ENCODE data around the gene BCKDHA. TPM values are rescaled to one million over a fixed set of nuclear protein-coding genes. Genes with fewer than 3 reads are reported as not detected.

Gene BCKDHA
- 19.8 TPM for total RNA-seq
- polyA plus RNA-seq (ENCODE audit: insufficient read depth in 1 of 8, insufficient read length in 8 of 8, low replicate concordance in 1 of 8), result 10 to 100 TPM; 27.3 to 41.2 (median 33.6) TPM
- long read RNA-seq, donor 1, transcript BCKDHA-201 (9 exons, 2,103 nt), result major isoform, 9 of 9 reads
- long read RNA-seq, donor 1, partial matches to known transcripts, result 0 of 9 reads
- long read RNA-seq, donor 1, other reads (novel, unspliced or antisense), result 0 of 9 reads
- long read RNA-seq, donor 2, partial matches to known transcripts, result 0 of 2 reads
- long read RNA-seq, donor 2, other reads (novel, unspliced or antisense), result 0 of 2 reads
- long read RNA-seq, donor 3, transcript BCKDHA-201 (9 exons, 2,103 nt), result major isoform, 7 of 59 reads
- long read RNA-seq, donor 3, partial matches to known transcripts, result 51 of 59 reads
- long read RNA-seq, donor 3, other reads (novel, unspliced or antisense), result 0 of 59 reads
- long read RNA-seq, donor 4, transcript BCKDHA-201 (9 exons, 2,103 nt), result major isoform, 5 of 14 reads
- long read RNA-seq, donor 4, partial matches to known transcripts, result 9 of 14 reads
- long read RNA-seq, donor 4, other reads (novel, unspliced or antisense), result 0 of 14 reads
- long read RNA-seq, donor 5, transcript BCKDHA-201 (9 exons, 2,103 nt), result major isoform, 32 of 66 reads
- long read RNA-seq, donor 5, partial matches to known transcripts, result 11 of 66 reads
- long read RNA-seq, donor 5, other reads (novel, unspliced or antisense), result 23 of 66 reads
- long read RNA-seq, donor 6, transcript BCKDHA-201 (9 exons, 2,103 nt), result major isoform, 15 of 27 reads
- long read RNA-seq, donor 6, partial matches to known transcripts, result 12 of 27 reads
- long read RNA-seq, donor 6, other reads (novel, unspliced or antisense), result 0 of 27 reads
- long read RNA-seq, donor 7, transcript BCKDHA-201 (9 exons, 2,103 nt), result major isoform, 18 of 18 reads
- long read RNA-seq, donor 7, partial matches to known transcripts, result 0 of 18 reads
- long read RNA-seq, donor 7, other reads (novel, unspliced or antisense), result 0 of 18 reads
- long read RNA-seq, donor 8, transcript BCKDHA-201 (9 exons, 2,103 nt), result major isoform, 7 of 73 reads
- long read RNA-seq, donor 8, partial matches to known transcripts, result 66 of 73 reads
- long read RNA-seq, donor 8, other reads (novel, unspliced or antisense), result 0 of 73 reads
- long read RNA-seq, donor 9, transcript BCKDHA-201 (9 exons, 2,103 nt), result major isoform, 12 of 31 reads
- long read RNA-seq, donor 9, partial matches to known transcripts, result 10 of 31 reads
- long read RNA-seq, donor 9, other reads (novel, unspliced or antisense), result 9 of 31 reads
- long read RNA-seq, donor 10, transcript BCKDHA-201 (9 exons, 2,103 nt), result major isoform, 16 of 16 reads
- long read RNA-seq, donor 10, partial matches to known transcripts, result 0 of 16 reads
- long read RNA-seq, donor 10, other reads (novel, unspliced or antisense), result 0 of 16 reads
- long read RNA-seq, donor 11, transcript BCKDHA-201 (9 exons, 2,103 nt), result major isoform, 8 of 9 reads
- long read RNA-seq, donor 11, partial matches to known transcripts, result 0 of 9 reads
- long read RNA-seq, donor 11, other reads (novel, unspliced or antisense), result 0 of 9 reads

- Histone ChIP-seq H3K4me3 (ENCODE audit: low read length) (peak within 1 kb of the TSS; percentile 95), H3K4me1 (ENCODE audit: control insufficient read depth, insufficient read depth, low read length) (peaks cover 19% of the 10 kb centered on the region), H3K27ac (ENCODE audit: low read length) (peak within 1 kb of the TSS; percentile 83), H3K9me3 (replicated peaks; ENCODE audit: control insufficient read depth, low read depth, low read length) (no peaks in the 10 kb centered on the region), H3K36me3 (ENCODE audit: control insufficient read depth, insufficient read depth, low read length) (no peaks in the 10 kb centered on the region), H3K27me3 (ENCODE audit: control insufficient read depth, insufficient read depth, low read length) (no peaks in the 10 kb centered on the region)
- DNase-seq, result peak; percentile 100
- WGBS (ENCODE audit: insufficient coverage), result under 1% methylated on average over 48 of the region's 50 CpGs
These were observed at the start of gene BCKDHA, which contains the start of gene EXOSC5 for GRCh38 chr19:41397086-41398049. TSS of gene BCKDHA (plus strand) at chr19:41397818. CDS start at chr19:41397828, 10 bp downstream. TSS of gene EXOSC5 (minus strand) at chr19:41397359. CDS start at chr19:41397328, 31 bp downstream.

GRCh38 chr19:41350735-41351338 lies 46.8 kb upstream of the BCKDHA start:
- H3K4me3 ChIP-seq (ENCODE audit: low read length), result peak overlapping the region; percentile 59
- no peak overlapping the region for H3K27ac ChIP-seq (ENCODE audit: low read length)
- peaks cover 50% of the 10 kb centered on the region for H3K27me3 ChIP-seq (ENCODE audit: control insufficient read depth, insufficient read depth, low read length)
- no peak for DNase-seq
- H3K36me3 ChIP-seq (ENCODE audit: control insufficient read depth, insufficient read depth, low read length), result peaks cover 3% of the 10 kb centered on the region
- peaks cover 41% of the 10 kb centered on the region for H3K4me1 ChIP-seq (ENCODE audit: control insufficient read depth, insufficient read depth, low read length)
- H3K9me3 ChIP-seq (replicated peaks; ENCODE audit: control insufficient read depth, low read depth, low read length), result no peaks in the 10 kb centered on the region
- 3% methylated on average over 19 of the region's 22 CpGs for WGBS (ENCODE audit: insufficient coverage)

GRCh38 chr19:41351339-41352245 lies 46.0 kb upstream of the BCKDHA start:
- Histone ChIP-seq H3K4me1 (ENCODE audit: control insufficient read depth, insufficient read depth, low read length) (peaks cover 41% of the 10 kb centered on the region), H3K27ac (ENCODE audit: low read length) (peak overlapping the region; percentile 29), H3K4me3 (ENCODE audit: low read length) (peak overlapping the region; percentile 59), H3K27me3 (ENCODE audit: control insufficient read depth, insufficient read depth, low read length) (peaks cover 50% of the 10 kb centered on the region), H3K9me3 (replicated peaks; ENCODE audit: control insufficient read depth, low read depth, low read length) (no peaks in the 10 kb centered on the region), H3K36me3 (ENCODE audit: control insufficient read depth, insufficient read depth, low read length) (no peaks in the 10 kb centered on the region)
- under 1% methylated on average over 49 of the region's 58 CpGs for whole genome bisulfite sequencing (ENCODE audit: insufficient coverage)
- DNase-seq, result peak; percentile 63

- H3K4me1 ChIP-seq (ENCODE audit: control insufficient read depth, insufficient read depth, low read length), result peaks cover 45% of the 10 kb centered on the region
- H3K4me3 ChIP-seq (ENCODE audit: low read length), result peak overlapping the region; percentile 59
- no peaks in the 10 kb centered on the region for H3K36me3 ChIP-seq (ENCODE audit: control insufficient read depth, insufficient read depth, low read length)
- peaks cover 50% of the 10 kb centered on the region for H3K27me3 ChIP-seq (ENCODE audit: control insufficient read depth, insufficient read depth, low read length)
- no peak for DNase-seq
- no peaks in the 10 kb centered on the region for H3K9me3 ChIP-seq (replicated peaks; ENCODE audit: control insufficient read depth, low read depth, low read length)
- 0% methylated on average over 8 of the region's 12 CpGs for WGBS (ENCODE audit: insufficient coverage)
- no peak overlapping the region for H3K27ac ChIP-seq (ENCODE audit: low read length)
These were observed 45.4 kb upstream of the BCKDHA start for GRCh38 chr19:41352279-41352608.

- no peak overlapping the region for H3K27ac ChIP-seq (ENCODE audit: low read length)
- H3K4me1 ChIP-seq (ENCODE audit: control insufficient read depth, insufficient read depth, low read length), result peaks cover 45% of the 10 kb centered on the region
- DNase-seq, result peak; percentile 58
- H3K27me3 ChIP-seq (ENCODE audit: control insufficient read depth, insufficient read depth, low read length), result peaks cover 50% of the 10 kb centered on the region
- no peaks in the 10 kb centered on the region for H3K9me3 ChIP-seq (replicated peaks; ENCODE audit: control insufficient read depth, low read depth, low read length)
- under 1% methylated on average over 69 of the region's 71 CpGs for WGBS (ENCODE audit: insufficient coverage)
- peak overlapping the region; percentile 59 for H3K4me3 ChIP-seq (ENCODE audit: low read length)
- no peaks in the 10 kb centered on the region for H3K36me3 ChIP-seq (ENCODE audit: control insufficient read depth, insufficient read depth, low read length)
These were observed 44.8 kb upstream of the BCKDHA start for GRCh38 chr19:41352609-41353465.

DNA sequence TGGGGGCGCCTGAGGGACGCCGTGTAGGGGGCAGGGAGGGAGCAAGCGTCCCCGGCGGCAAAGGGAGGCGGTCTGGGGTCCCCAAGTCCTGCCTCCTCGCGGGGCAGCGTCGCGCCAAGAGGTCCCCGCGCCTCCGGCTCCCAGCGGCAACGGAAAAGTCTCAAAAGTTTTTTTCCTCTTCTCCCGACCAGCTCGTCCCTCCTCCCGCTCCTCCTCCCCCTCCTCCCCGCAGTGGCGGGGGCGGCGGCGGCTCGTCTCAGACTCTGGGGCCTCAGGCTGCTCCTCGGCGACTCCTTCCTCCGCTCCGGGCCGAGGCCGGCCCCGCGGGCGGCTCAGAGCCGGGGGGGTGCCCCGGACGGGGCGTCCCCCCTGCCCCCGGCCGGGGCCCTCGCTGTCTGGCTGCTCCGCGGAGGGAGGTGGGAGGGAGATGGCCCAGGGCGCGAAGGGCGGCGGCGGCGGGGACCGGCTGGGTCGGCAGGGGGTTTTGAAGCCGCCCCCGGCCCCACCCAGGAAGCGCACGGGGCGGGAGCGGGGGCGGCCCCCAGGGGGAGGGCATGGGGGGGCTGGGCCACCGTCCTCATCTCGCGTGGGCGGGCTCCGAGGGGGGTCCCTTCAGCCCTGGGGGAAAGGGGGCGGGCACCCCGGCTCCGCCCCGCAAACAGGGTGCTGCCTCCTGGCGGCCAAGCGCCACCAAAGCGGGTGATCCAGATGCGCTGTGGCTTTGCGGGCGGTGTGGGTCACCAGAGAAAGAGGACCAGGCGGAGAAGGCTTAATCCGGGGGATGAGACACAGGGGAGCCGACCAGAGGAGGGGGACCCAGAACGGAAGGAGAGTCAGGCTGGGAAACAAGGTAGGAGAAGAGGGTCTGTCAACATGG lies 43.9 kb upstream of the BCKDHA start, which contains the start of gene TGFB1:
Gene TGFB1 (minus strand): TSS at position 457 of the 877 bp plus-strand sequence. CDS start 878 bp downstream, outside the sequence.
- WGBS (ENCODE audit: insufficient coverage), result 0% methylated on average over 48 of the region's 78 CpGs

More for the DNA sequence above, 43.9 kb upstream of the BCKDHA start, which contains the start of gene TGFB1:
- no peaks in the 10 kb centered on the region for H3K9me3 ChIP-seq (replicated peaks; ENCODE audit: control insufficient read depth, low read depth, low read length)
- DNase-seq, result peak; percentile 88
- H3K4me1 ChIP-seq (ENCODE audit: control insufficient read depth, insufficient read depth, low read length), result peaks cover 45% of the 10 kb centered on the region
- peaks cover 50% of the 10 kb centered on the region for H3K27me3 ChIP-seq (ENCODE audit: control insufficient read depth, insufficient read depth, low read length)
- H3K36me3 ChIP-seq (ENCODE audit: control insufficient read depth, insufficient read depth, low read length), result no peaks in the 10 kb centered on the region
- H3K27ac ChIP-seq (ENCODE audit: low read length), result no peak within 1 kb of the TSS
- H3K4me3 ChIP-seq (ENCODE audit: low read length), result peak within 1 kb of the TSS; percentile 59
